Karpas-422 (cell line): Measurements from ENCODE around the gene SATB2. TPM values are rescaled to one million over a fixed set of nuclear protein-coding genes. Genes with fewer than 3 reads are reported as not detected.

ENCODE experiments used
- DNase-seq: peaks from one replicate; pipeline ENCODE4 v3.0.0-alpha.2; 2015
- H2AFZ ChIP-seq: fragments of 200-600 bp; sonication (generic); 2 replicates; pipeline ENCODE4 v1.6.1; 2014; ENCODE audit warnings: antibody characterized with exemption, low read length, mixed read lengths
- H3K27ac ChIP-seq: fragments of 200-600 bp; sonication (generic); 2 replicates; pipeline ENCODE4 v1.5.1; 2014; ENCODE audit warnings: mild to moderate bottlenecking, low read length, moderate library complexity
- H3K27me3 ChIP-seq: fragments of 200-600 bp; sonication (generic); 2 replicates; pipeline ENCODE4 v1.6.1; 2014; ENCODE audit warnings: low read length, mixed read lengths
- H3K36me3 ChIP-seq: fragments of 200-600 bp; sonication (generic); 2 replicates; pipeline ENCODE4 v1.6.1; 2014; ENCODE audit warnings: low read length, mixed read lengths; ENCODE audit not compliant: insufficient read depth
- H3K4me1 ChIP-seq: fragments of 200-600 bp; sonication (generic); 2 replicates; pipeline ENCODE4 v1.6.1; 2014; ENCODE audit warnings: mild to moderate bottlenecking, low read length, mixed read lengths
- H3K4me2 ChIP-seq: fragments of 200-600 bp; sonication (generic); 2 replicates; pipeline ENCODE4 v1.6.1; 2014; ENCODE audit warnings: low read length, low read depth, mild to moderate bottlenecking; ENCODE audit not compliant: poor library complexity, severe bottlenecking
- H3K4me3 ChIP-seq: fragments of 200-600 bp; sonication (generic); 2 replicates; pipeline ENCODE4 v1.5.1; 2014; ENCODE audit warnings: mild to moderate bottlenecking, antibody characterized with exemption, low read length, mixed read lengths
- H3K79me2 ChIP-seq: fragments of 200-600 bp; sonication (generic); 2 replicates; pipeline ENCODE4 v1.6.1; 2014; ENCODE audit warnings: mild to moderate bottlenecking, low read length, mixed read lengths
- H3K9ac ChIP-seq: fragments of 200-600 bp; sonication (generic); 2 replicates; pipeline ENCODE4 v1.6.0; 2014; ENCODE audit warnings: low read length
- H3K9me2 ChIP-seq: fragments of 200-600 bp; sonication (generic), shearing (Covaris generic); replicated peaks from 2 replicates; pipeline ENCODE4 v1.6.0; 2014; ENCODE audit warnings: mild to moderate bottlenecking, low read length, moderate library complexity; ENCODE audit not compliant: insufficient read depth
- H3K9me3 ChIP-seq: fragments of 300-700, 200-600 bp; sonication (generic); 2 replicates; pipeline ENCODE4 v1.6.1; 2014; ENCODE audit warnings: low read length, mixed read lengths
- H4K20me1 ChIP-seq: fragments of 200-600 bp; sonication (generic); 2 replicates; pipeline ENCODE4 v1.6.1; 2014; ENCODE audit warnings: mild to moderate bottlenecking, antibody characterized with exemption, low read length, low read depth; ENCODE audit not compliant: insufficient read depth
- total RNA-seq: library from RNA; depleted of rRNA; stranded (reverse); fragments of >200 nt; shearing (Covaris generic); gene quantifications from 2 replicates; pipeline ENCODE4 v1.2.3, GENCODE V29; 2014; ENCODE audit warnings: low replicate concordance

The SATB2 gene
- total RNA-seq, 1 experiment from 2014 or later, result 5.7 TPM

- Histone ChIP-seq H4K20me1 (no peaks in the 10 kb centered on the region), H3K27ac (no peak overlapping the region), H3K9me3 (no peaks in the 10 kb centered on the region), H3K9ac (no peak overlapping the region), H3K79me2 (no peaks in the 10 kb centered on the region), H2AFZ (no peak overlapping the region), H3K36me3 (no peaks in the 10 kb centered on the region), H3K27me3 (no peaks in the 10 kb centered on the region), H3K9me2 (no peaks in the 10 kb centered on the region), H3K4me1 (no peaks in the 10 kb centered on the region), H3K4me3 (no peak overlapping the region), H3K4me2 (no peak overlapping the region)
- DNase-seq, result no peak
These were observed 11.1 kb upstream of the SATB2 start for GRCh38 chr2:199468561-199469513.

GRCh38 chr2:199467066-199467822 lies 9.5 kb upstream of the SATB2 start:
- DNase-seq, result no peak
- Histone ChIP-seq H3K27me3 (no peaks in the 10 kb centered on the region), H3K4me1 (no peaks in the 10 kb centered on the region)

GRCh38 chr2:199466692-199467065 lies 8.9 kb upstream of the SATB2 start:
- no peak overlapping the region for H3K27ac ChIP-seq
- no peaks in the 10 kb centered on the region for H3K27me3 ChIP-seq
- no peaks in the 10 kb centered on the region for H3K36me3 ChIP-seq
- H3K4me1 ChIP-seq, result no peaks in the 10 kb centered on the region
- H3K9ac ChIP-seq, result no peak overlapping the region
- no peak overlapping the region for H3K4me2 ChIP-seq
- no peaks in the 10 kb centered on the region for H3K9me3 ChIP-seq
- no peaks in the 10 kb centered on the region for H3K79me2 ChIP-seq
- DNase-seq, result no peak
- H3K9me2 ChIP-seq, result no peaks in the 10 kb centered on the region
- no peak overlapping the region for H3K4me3 ChIP-seq
- no peaks in the 10 kb centered on the region for H4K20me1 ChIP-seq
- H2AFZ ChIP-seq, result no peak overlapping the region

More at GRCh38 chr2:199467066-199467822, 9.5 kb upstream of the SATB2 start:
- Histone ChIP-seq H3K4me3 (no peak overlapping the region), H3K27ac (no peak overlapping the region), H3K4me2 (no peak overlapping the region), H3K36me3 (no peaks in the 10 kb centered on the region), H3K9ac (no peak overlapping the region), H2AFZ (no peak overlapping the region), H3K9me2 (no peaks in the 10 kb centered on the region), H3K9me3 (no peaks in the 10 kb centered on the region), H3K79me2 (no peaks in the 10 kb centered on the region), H4K20me1 (no peaks in the 10 kb centered on the region)

GRCh38 chr2:199465988-199466691 lies 8.4 kb upstream of the SATB2 start:
- no peaks in the 10 kb centered on the region for H3K36me3 ChIP-seq
- H2AFZ ChIP-seq, result no peak overlapping the region
- no peaks in the 10 kb centered on the region for H3K79me2 ChIP-seq
- no peaks in the 10 kb centered on the region for H3K27me3 ChIP-seq
- H3K9ac ChIP-seq, result no peak overlapping the region
- H3K9me2 ChIP-seq, result no peaks in the 10 kb centered on the region
- H3K4me2 ChIP-seq, result no peak overlapping the region
- no peaks in the 10 kb centered on the region for H3K9me3 ChIP-seq
- H3K4me1 ChIP-seq, result no peaks in the 10 kb centered on the region; the same call in 1 of the 2 replicates
- no peaks in the 10 kb centered on the region for H4K20me1 ChIP-seq
- no peak overlapping the region for H3K4me3 ChIP-seq
- no peak for DNase-seq
- H3K27ac ChIP-seq, result no peak overlapping the region

GRCh38 chr2:199465390-199465789 lies 7.7 kb upstream of the SATB2 start:
- Histone ChIP-seq H3K4me2 (no peak overlapping the region), H2AFZ (no peak overlapping the region), H3K9ac (no peak overlapping the region), H3K4me1 (peaks cover 4% of the 10 kb centered on the region), H3K27me3 (no peaks in the 10 kb centered on the region), H3K9me2 (no peaks in the 10 kb centered on the region), H3K9me3 (no peaks in the 10 kb centered on the region), H3K79me2 (no peaks in the 10 kb centered on the region), H4K20me1 (no peaks in the 10 kb centered on the region), H3K4me3 (no peak overlapping the region), H3K27ac (no peak overlapping the region), H3K36me3 (no peaks in the 10 kb centered on the region)
- no peak for DNase-seq

GRCh38 chr2:199464606-199465352 lies 7.0 kb upstream of the SATB2 start:
- H3K36me3 ChIP-seq, result no peaks in the 10 kb centered on the region
- H3K9me3 ChIP-seq, result no peaks in the 10 kb centered on the region
- no peak overlapping the region for H3K9ac ChIP-seq
- no peak for DNase-seq
- peaks cover 10% of the 10 kb centered on the region for H3K4me1 ChIP-seq
- H3K79me2 ChIP-seq, result no peaks in the 10 kb centered on the region
- no peak overlapping the region for H3K4me2 ChIP-seq
- no peaks in the 10 kb centered on the region for H3K9me2 ChIP-seq
- no peak overlapping the region for H3K4me3 ChIP-seq
- no peak overlapping the region for H2AFZ ChIP-seq
- H3K27ac ChIP-seq, result no peak overlapping the region
- H4K20me1 ChIP-seq, result no peaks in the 10 kb centered on the region
- H3K27me3 ChIP-seq, result no peaks in the 10 kb centered on the region

- H3K9ac ChIP-seq, result no peak overlapping the region
- H3K27ac ChIP-seq, result no peak overlapping the region
- H3K4me1 ChIP-seq, result peaks cover 16% of the 10 kb centered on the region
- H3K4me2 ChIP-seq, result no peak overlapping the region
- H3K4me3 ChIP-seq, result no peak overlapping the region
- no peak for DNase-seq
- H4K20me1 ChIP-seq, result no peaks in the 10 kb centered on the region
- H3K27me3 ChIP-seq, result no peaks in the 10 kb centered on the region
- no peaks in the 10 kb centered on the region for H3K79me2 ChIP-seq
- no peaks in the 10 kb centered on the region for H3K9me3 ChIP-seq
- H2AFZ ChIP-seq, result no peak overlapping the region
- no peaks in the 10 kb centered on the region for H3K36me3 ChIP-seq
- H3K9me2 ChIP-seq, result no peaks in the 10 kb centered on the region
These were observed 6.2 kb upstream of the SATB2 start for GRCh38 chr2:199463708-199464605.
